K562 (cell line): ENCODE data around the gene IL20RA. TPM values are rescaled to one million over a fixed set of nuclear protein-coding genes. Genes with fewer than 3 reads are reported as not detected.

ENCODE experiments used
- ATAC-seq: fragments of 200-7000 bp; cut with Tn5 transposase; 3 replicates; pipeline ENCODE4 v1.9.1; 2020; ENCODE audit warnings: moderate library complexity
- BruUV-seq: library from RNA; stranded (reverse); fragments of 400-500 nt; replicated peaks from 2 replicates; lab custom pipeline; 2021; lab: Mats Ljungman, UMichigan
- CTCF ChIA-PET: fragments of 300-600 bp; formaldehyde crosslinking; extraction: SDS; loops from one replicate; lab custom pipeline; 2021; ENCODE audit warnings: low intra/inter-chr PET ratio; lab: Yijun Ruan, JAX
- POLR2A ChIA-PET: fragments of 300-600, 350-650 bp; sonication (Branson Sonifier 250); formaldehyde crosslinking; extraction: SDS; loops from one replicate; lab custom pipeline; 2021; ENCODE audit warnings: antibody characterized with exemption, inconsistent platforms; lab: Yijun Ruan, JAX
- DNase-seq, 4 experiments: peaks; one replicate each; pipeline versions ENCODE4 v3.0.0 to v3.0.0-alpha.2; 2011 to 2018; ENCODE audit warnings: low spot score in 3 of 4, mixed read lengths in 3 of 4; ENCODE audit errors: extremely low read depth in 1 of 4
- FAIRE-seq: peaks from 2 replicates; lab custom pipeline; 2011; peaks lifted over from hg19 to GRCh38; lab: Jason Lieb, UNC
- H2AFZ ChIP-seq: 2 replicates; pipeline ENCODE4 v1.6.0; 2011; ENCODE audit warnings: low read depth, low read length, control low read depth, inconsistent platforms
- H3K27ac ChIP-seq: fragments of 200-600 bp; 3 replicates; pipeline ENCODE4 v1.8.0; 2011; ENCODE audit warnings: low read depth, mild to moderate bottlenecking, control low read depth, inconsistent platforms, low read length, moderate library complexity, mixed read lengths; ENCODE audit errors: extremely low read depth
- H3K27me3 ChIP-seq, 2 experiments: fragments of 300-600 bp in 1 of 2; 2 replicates in 1 of 2; 3 replicates in 1 of 2; pipeline versions ENCODE4 v1.6.0 to v1.8.0; 2011; ENCODE audit warnings: inconsistent platforms in 2 of 2, low read length in 2 of 2, mild to moderate bottlenecking in 1 of 2, mixed read lengths in 1 of 2, moderate library complexity in 1 of 2; ENCODE audit not compliant: control insufficient read depth in 2 of 2, insufficient read depth in 2 of 2
- H3K36me3 ChIP-seq: fragments of 300-600 bp; 3 replicates; pipeline ENCODE4 v1.8.0; 2011; ENCODE audit warnings: mild to moderate bottlenecking, low read length, inconsistent platforms; ENCODE audit not compliant: control insufficient read depth, insufficient read depth
- H3K4me1 ChIP-seq, 2 experiments: fragments of 200-600 bp in 1 of 2; replicated peaks in 1 of 2; 2 replicates in 1 of 2; 3 replicates in 1 of 2; pipeline versions ENCODE4 v1.5.1 to v1.8.0; 2011; ENCODE audit warnings: inconsistent platforms in 2 of 2, low read length in 2 of 2, mild to moderate bottlenecking in 1 of 2, mixed read lengths in 1 of 2, moderate library complexity in 1 of 2; ENCODE audit not compliant: control insufficient read depth in 2 of 2, insufficient read depth in 2 of 2
- H3K4me2 ChIP-seq: 2 replicates; pipeline ENCODE4 v1.6.1; 2011; ENCODE audit warnings: low read length, control low read depth, inconsistent platforms, mixed read lengths; ENCODE audit not compliant: insufficient read depth
- H3K4me3 ChIP-seq: fragments of 200-600 bp; sonication (generic), shearing (Covaris generic); 2 replicates; pipeline ENCODE4 v1.5.1; 2016; ENCODE audit warnings: control low read depth, inconsistent platforms
- H3K79me2 ChIP-seq: fragments of 200-600 bp; 3 replicates; pipeline ENCODE4 v1.8.0; 2011; ENCODE audit warnings: low read length, inconsistent platforms; ENCODE audit not compliant: control insufficient read depth, insufficient read depth
- H3K9ac ChIP-seq, 2 experiments: 2 replicates each; pipeline versions ENCODE4 v1.6.0 to v1.6.1; 2011; ENCODE audit warnings: low read depth in 2 of 2, low read length in 2 of 2, control low read depth in 1 of 2, inconsistent platforms in 1 of 2, mild to moderate bottlenecking in 1 of 2, mixed read lengths in 1 of 2; ENCODE audit not compliant: insufficient read depth in 1 of 2
- H3K9me1 ChIP-seq: one replicate; pipeline ENCODE4 v1.6.0; 2011; ENCODE audit warnings: inconsistent platforms, mild to moderate bottlenecking, low read length, moderate library complexity; ENCODE audit not compliant: control insufficient read depth, insufficient read depth
- H3K9me3 ChIP-seq: replicated peaks from 2 replicates; pipeline ENCODE4 v1.5.1; 2011; ENCODE audit warnings: low read depth, low read length, inconsistent platforms; ENCODE audit not compliant: control insufficient read depth, insufficient read depth
- H4K20me1 ChIP-seq: replicated peaks from 2 replicates; pipeline ENCODE4 v1.6.1; 2011; ENCODE audit warnings: low read length, inconsistent platforms, mixed read lengths; ENCODE audit not compliant: control insufficient read depth, insufficient read depth
- CC2D1A ChIP-seq: fragments of 450-650 bp; IDR thresholded peaks from 2 replicates; pipeline ENCODE4 v1.6.1; 2017; ENCODE audit warnings: mild to moderate bottlenecking
- COPS2 ChIP-seq: fragments of 450-650 bp; conservative IDR thresholded peaks from 2 replicates; pipeline ENCODE4 v1.6.1; 2016; ENCODE audit warnings: mild to moderate bottlenecking, moderate library complexity
- FOXM1 ChIP-seq, 2 experiments: fragments of 450-650 bp in 1 of 2; sonication (generic) in 1 of 2; formaldehyde crosslinking in 1 of 2; IDR thresholded peaks; 2 replicates each; pipeline versions ENCODE4 v1.6.1 to v1.9.0; 2017 to 2022; ENCODE audit warnings: low read depth in 2 of 2, mild to moderate bottlenecking in 2 of 2, missing genetic modification reagents in 1 of 2, moderate library complexity in 1 of 2
- HNRNPL ChIP-seq: fragments of 200-400 bp; formaldehyde crosslinking; IDR thresholded peaks from 2 replicates; pipeline ENCODE4 v1.6.1; 2017; ENCODE audit warnings: low read depth, mild to moderate bottlenecking, low read length
- L3MBTL2 ChIP-seq: fragments of 450-650 bp; IDR thresholded peaks from 2 replicates; pipeline ENCODE4 v1.6.1; 2016; ENCODE audit warnings: mild to moderate bottlenecking, moderate library complexity
- LCOR ChIP-seq: sonication (generic); formaldehyde crosslinking; IDR thresholded peaks from 2 replicates; pipeline ENCODE4 v1.8.0; 2022; ENCODE audit warnings: mild to moderate bottlenecking, missing genetic modification reagents
- MTF1 ChIP-seq: fragments of 250-450 bp; sonication (Bioruptor Pico); IDR thresholded peaks from 2 replicates; pipeline ENCODE4 v1.9.0; 2021; ENCODE audit warnings: moderate library complexity, mild to moderate bottlenecking, inconsistent platforms, borderline replicate concordance
- NBN ChIP-seq: fragments of 450-650 bp; IDR thresholded peaks from 2 replicates; pipeline ENCODE4 v1.6.1; 2016; ENCODE audit warnings: low read depth, mild to moderate bottlenecking
- NRF1 ChIP-seq, 2 experiments: fragments of 450-650 bp; IDR thresholded peaks in 1 of 2; conservative IDR thresholded peaks in 1 of 2; 2 replicates each; pipeline ENCODE4 v1.6.1; 2014; ENCODE audit warnings: mild to moderate bottlenecking in 2 of 2
- POLR2AphosphoS5 ChIP-seq: IDR thresholded peaks from 2 replicates; pipeline ENCODE4 v1.6.1; 2011; ENCODE audit warnings: mild to moderate bottlenecking, low read depth, low read length, moderate library complexity; ENCODE audit not compliant: control insufficient read depth, insufficient read depth
- RUNX1 ChIP-seq: sonication (generic); IDR thresholded peaks from 2 replicates; pipeline ENCODE4 v1.6.1; 2016; ENCODE audit warnings: antibody characterized with exemption, low read depth
- SREBF1 ChIP-seq: fragments of 150-350 bp; IDR thresholded peaks from 2 replicates; pipeline ENCODE4 v1.6.1; 2014; ENCODE audit warnings: antibody characterized with exemption, low read depth, low read length, borderline replicate concordance
- THRAP3 ChIP-seq: fragments of 450-650 bp; IDR thresholded peaks from 2 replicates; pipeline ENCODE4 v1.6.1; 2016; ENCODE audit warnings: mild to moderate bottlenecking, inconsistent platforms, borderline replicate concordance
- ZNF561 ChIP-seq: fragments of 450-650 bp; formaldehyde crosslinking; conservative IDR thresholded peaks from 2 replicates; pipeline ENCODE4 v1.4.0; 2020; ENCODE audit warnings: mild to moderate bottlenecking, moderate library complexity
- WGBS: fragments of 100-300 bp; shearing (Covaris generic); methylation state at CpG from one replicate; pipeline ENCODE4 v1.1.6; 2016; ENCODE audit warnings: low coverage, mixed read lengths; ENCODE audit not compliant: insufficient coverage; ENCODE audit errors: missing lambda C conversion rate; 5-methylcytosine and 5-hydroxymethylcytosine counted together
- in situ Hi-C: fragments of 300-500 bp; cut with MboI; formaldehyde crosslinking; loops from 4 replicates; pipeline ENCODE4 v1.15.0; 2018; ENCODE audit warnings: inconsistent platforms, mixed read lengths
- intact Hi-C: fragments of 100-400 bp; cut with micrococcal nuclease; formaldehyde crosslinking; loops from 2 replicates; pipeline ENCODE4 v1.14.2; 2022
- polyA plus RNA-seq, 8 experiments: library from polyadenylated mRNA; depleted of rRNA in 4 of 8; stranded (reverse) in 5 of 8; unstranded in 3 of 8; fragments of >200 nt; fragmentation: Nextera tagmentation in 2 of 8; fragmentation: Illumina TruSeq in 1 of 8; extraction: Ambion mirVana in 2 of 8; extraction: Trizol in 1 of 8; gene quantifications; 2 replicates each; pipeline versions ENCODE4 v1.2.1 to v1.2.3, GENCODE V29; 2011 to 2014; ENCODE audit warnings: inconsistent platforms in 1 of 8, missing spikeins in 1 of 8
- total RNA-seq, 7 experiments: library from RNA; depleted of rRNA in 6 of 7; stranded (reverse); fragments of >200 nt in 6 of 7; fragmentation: Illumina TruSeq in 2 of 7; extraction: Trizol in 2 of 7; gene quantifications; 2 replicates each; pipeline versions ENCODE4 v1.2.1 to v1.2.3, GENCODE V29; 2011 to 2021; ENCODE audit warnings: low replicate concordance in 1 of 7

Gene IL20RA
- total and polyA plus RNA-seq, 9 of the 15 experiments (the other 6 are each of a cell fraction or from before 2014, with no cell fraction given), result not detected

DNA sequence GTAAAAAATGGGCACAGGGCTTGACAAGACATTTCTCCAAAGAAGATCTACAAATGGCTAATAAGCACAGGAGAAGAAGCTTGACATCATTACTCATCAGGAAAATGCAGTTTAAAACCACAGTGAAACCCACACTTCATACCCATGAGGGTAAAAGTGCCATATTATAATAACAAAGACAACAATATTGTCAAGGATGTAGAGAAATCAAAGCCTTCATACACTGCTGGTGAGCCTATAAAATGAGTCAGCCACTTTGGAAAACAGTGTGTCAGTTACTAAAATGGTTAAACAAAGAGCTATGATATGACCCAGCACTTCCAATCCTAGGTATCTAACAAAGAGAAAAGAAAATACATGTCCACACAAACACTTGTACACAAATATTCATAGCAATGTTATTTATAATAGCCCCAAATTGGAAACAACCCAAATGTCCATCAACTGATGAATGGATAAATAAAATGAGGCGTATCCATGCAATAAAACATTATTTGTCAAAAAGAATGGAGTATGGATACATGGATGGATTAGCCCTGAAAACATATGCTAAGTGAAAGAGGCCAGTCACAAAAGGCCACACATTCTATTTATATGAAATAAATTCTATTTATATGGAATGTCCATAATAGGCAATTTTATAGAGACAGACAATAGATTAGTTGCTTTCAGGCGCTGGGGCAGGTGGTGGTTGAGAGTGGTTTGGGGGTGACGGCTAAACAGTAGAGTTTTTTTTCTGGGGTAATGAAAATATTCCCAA, 11.5 kb upstream of the IL20RA start:
- no peaks in the 10 kb centered on the region for H3K36me3 ChIP-seq
- CTCF ChIA-PET, result no interaction called here
- no peak overlapping the region for H3K9ac ChIP-seq
- no peak for ATAC-seq
- in situ Hi-C loops, result no loop called here
- no peaks in the 10 kb centered on the region for H3K79me2 ChIP-seq
- POLR2A ChIA-PET, result no interaction called here
- no peaks in the 10 kb centered on the region for H3K4me1 ChIP-seq
- no peak overlapping the region for H2AFZ ChIP-seq
- no peak for DNase-seq
- H4K20me1 ChIP-seq, result no peaks in the 10 kb centered on the region
- H3K9me3 ChIP-seq, result no peaks in the 10 kb centered on the region
- no TSS peak for BruUV-seq
- no peak overlapping the region for H3K27ac ChIP-seq
- no peak overlapping the region for H3K4me2 ChIP-seq
- H3K27me3 ChIP-seq, result no peaks in the 10 kb centered on the region
- H3K9me1 ChIP-seq, result no peaks in the 10 kb centered on the region
- 0% methylated on average over 3 of the region's 3 CpGs for WGBS
- no peak overlapping the region for H3K4me3 ChIP-seq
- no peak for FAIRE-seq
- no peak for TF ChIP-seq SREBF1
- no peak for TF ChIP-seq MTF1
- no peak for TF ChIP-seq COPS2
- TF ChIP-seq HNRNPL, result no peak
- TF ChIP-seq CC2D1A, result no peak
- TF ChIP-seq ZNF561 (CRISPR knock-in tag), result no peak
- TF ChIP-seq POLR2AphosphoS5, result no peak
- TF ChIP-seq FOXM1 (IDR thresholded peaks at IDR 0.05; ENCODE audit: low read depth), result no peak
- no peak for TF ChIP-seq FOXM1 (CRISPR knock-in tag; IDR thresholded peaks at IDR 0.05; ENCODE audit: low read depth)
- no peak for TF ChIP-seq RUNX1
- TF ChIP-seq THRAP3, result no peak
- TF ChIP-seq NBN, result no peak
- TF ChIP-seq LCOR (CRISPR knock-in tag), result no peak
- TF ChIP-seq L3MBTL2, result no peak
- TF ChIP-seq NRF1 (conservative IDR thresholded peaks at IDR 0.05 in 1 of 2, IDR thresholded peaks at IDR 0.05 in 1 of 2), result no peak
- intact Hi-C loops, result no loop called here
